OCI-M2 (cell line): ENCODE results near the gene DOCK8.

Experiments
- DNase-seq: peaks from one replicate; lab custom pipeline; 2025; ENCODE audit not compliant: unreplicated experiment; lab: John Stamatoyannopoulos, UW

The DOCK8 gene

GRCh38 chr9:304519-305185 is 90.0 kb downstream of the DOCK8 start:
- DNase-seq = no peak

GRCh38 chr9:306907-307306 is 92.2 kb downstream of the DOCK8 start:
- DNase-seq = no peak

GRCh38 chr9:311841-312240 is 97.2 kb downstream of the DOCK8 start:
- no peak for DNase-seq

GRCh38 chr9:312596-313320 is 98.1 kb downstream of the DOCK8 start:
- no peak for DNase-seq

- no peak for DNase-seq
These were observed 101.8 kb downstream of the DOCK8 start for GRCh38 chr9:316382-316965.

- DNase-seq = no peak
These were observed 104.0 kb downstream of the DOCK8 start for GRCh38 chr9:318646-319045.

- DNase-seq = no peak
These were observed 110.3 kb downstream of the DOCK8 start for GRCh38 chr9:324971-325370.

GRCh38 chr9:326667-327066 is 112.0 kb downstream of the DOCK8 start:
- DNase-seq = no peak

GRCh38 chr9:328453-328852 is 113.8 kb downstream of the DOCK8 start:
- DNase-seq = no peak

- DNase-seq = no peak
These were observed 116.5 kb downstream of the DOCK8 start for GRCh38 chr9:331197-331596.

GRCh38 chr9:335373-335772 is 120.7 kb downstream of the DOCK8 start:
- no peak for DNase-seq

GRCh38 chr9:336039-336438 is 121.4 kb downstream of the DOCK8 start:
- no peak for DNase-seq

- DNase-seq = no peak
These were observed 123.9 kb downstream of the DOCK8 start for GRCh38 chr9:338602-339001.

GRCh38 chr9:341634-342421 is 127.2 kb downstream of the DOCK8 start:
- DNase-seq = no peak

GRCh38 chr9:343773-344172 is 129.1 kb downstream of the DOCK8 start:
- DNase-seq = no peak

- DNase-seq = no peak
These were observed 131.5 kb downstream of the DOCK8 start for GRCh38 chr9:346111-346571.

GRCh38 chr9:347667-348292 is 133.1 kb downstream of the DOCK8 start:
- DNase-seq = no peak

- no peak for DNase-seq
These were observed 135.7 kb downstream of the DOCK8 start for GRCh38 chr9:350384-350783.

GRCh38 chr9:351916-352315 is 137.3 kb downstream of the DOCK8 start:
- no peak for DNase-seq

- DNase-seq = no peak
These were observed 138.4 kb downstream of the DOCK8 start for GRCh38 chr9:353077-353476.

GRCh38 chr9:354453-354852 is 139.8 kb downstream of the DOCK8 start:
- DNase-seq = no peak
